Endothelial cell of umbilical vein (primary cell): Measurements from ENCODE around the gene GPAM. TPM values are rescaled to one million over a fixed set of nuclear protein-coding genes. Genes with fewer than 3 reads are reported as not detected.

Source experiments
- BruUV-seq: library from RNA; stranded (reverse); fragments of 400-500 nt; replicated peaks from 2 replicates; lab custom pipeline; 2021; lab: Mats Ljungman, UMichigan
- CTCF ChIA-PET: fragments of 300-600, 350-600 bp; sonication (Branson Sonifier 250); formaldehyde crosslinking; loops from one replicate; lab custom pipeline; 2021; ENCODE audit warnings: antibody characterized with exemption, inconsistent platforms; lab: Charles Lee
- POLR2A ChIA-PET: fragments of 300-600, 350-600 bp; sonication (Branson Sonifier 250); formaldehyde crosslinking; loops from one replicate; lab custom pipeline; 2021; ENCODE audit warnings: antibody characterized with exemption, inconsistent platforms; lab: Charles Lee
- DNase-seq: peaks from one replicate; pipeline ENCODE4 v3.0.0-alpha.2; 2011; ENCODE audit warnings: low read depth, low spot score
- FAIRE-seq: peaks from 2 replicates; lab custom pipeline; 2011; peaks lifted over from hg19 to GRCh38; lab: Jason Lieb, UNC
- H2AFZ ChIP-seq: 2 replicates; pipeline ENCODE4 v1.6.0; 2012; ENCODE audit warnings: low read depth, low read length, control low read depth, inconsistent platforms
- H3K27ac ChIP-seq: 2 replicates; pipeline ENCODE4 v1.5.1; 2011; ENCODE audit warnings: low read depth, mild to moderate bottlenecking, control low read depth, low read length, moderate library complexity; ENCODE audit not compliant: insufficient read depth
- H3K27me3 ChIP-seq, 2 experiments: 2 replicates each; pipeline versions ENCODE4 v1.6.0 to v1.6.1; 2011; ENCODE audit warnings: low read length in 2 of 2, mixed read lengths in 1 of 2; ENCODE audit not compliant: control insufficient read depth in 2 of 2, insufficient read depth in 2 of 2
- H3K36me3 ChIP-seq, 2 experiments: 2 replicates in 1 of 2; 3 replicates in 1 of 2; pipeline ENCODE4 v1.5.1; 2011; ENCODE audit warnings: low read length in 2 of 2, mild to moderate bottlenecking in 1 of 2, moderate library complexity in 1 of 2; ENCODE audit not compliant: control insufficient read depth in 2 of 2, insufficient read depth in 2 of 2; ENCODE audit errors: extremely low read depth in 1 of 2
- H3K4me1 ChIP-seq: 3 replicates; pipeline ENCODE4 v1.5.1; 2011; ENCODE audit warnings: mild to moderate bottlenecking, low read length; ENCODE audit not compliant: control insufficient read depth, insufficient read depth; ENCODE audit errors: extremely low read depth
- H3K4me2 ChIP-seq: 2 replicates; pipeline ENCODE4 v1.6.1; 2011; ENCODE audit warnings: low read length, control low read depth, mixed read lengths; ENCODE audit not compliant: insufficient read depth
- H3K4me3 ChIP-seq, 3 experiments: fragments of 200-600 bp in 1 of 3; sonication (generic), shearing (Covaris generic) in 1 of 3; replicated peaks in 1 of 3; 2 replicates each; pipeline ENCODE4 v1.5.1; 2011 to 2016; ENCODE audit warnings: control low read depth in 3 of 3, low read length in 3 of 3, mild to moderate bottlenecking in 2 of 3, inconsistent platforms in 1 of 3, low read depth in 1 of 3, moderate library complexity in 1 of 3; ENCODE audit not compliant: insufficient read depth in 1 of 3
- H3K79me2 ChIP-seq: 2 replicates; pipeline ENCODE4 v1.6.0; 2012; ENCODE audit warnings: low read length, inconsistent platforms; ENCODE audit not compliant: control insufficient read depth, insufficient read depth
- H3K9ac ChIP-seq: replicated peaks from 2 replicates; pipeline ENCODE3; 2011; ENCODE audit warnings: low read length, control low read depth; ENCODE audit not compliant: insufficient read depth; ENCODE audit errors: extremely low read depth
- H3K9me1 ChIP-seq: replicated peaks from 3 replicates; pipeline ENCODE4 v1.6.0; 2011; ENCODE audit warnings: mild to moderate bottlenecking, low read length; ENCODE audit not compliant: control insufficient read depth, insufficient read depth; ENCODE audit errors: extremely low read depth
- H3K9me3 ChIP-seq: replicated peaks from 2 replicates; pipeline ENCODE4 v1.5.1; 2012; ENCODE audit warnings: low read length, inconsistent platforms; ENCODE audit not compliant: control insufficient read depth, insufficient read depth
- H4K20me1 ChIP-seq: replicated peaks from 2 replicates; pipeline ENCODE3; 2011; ENCODE audit warnings: mild to moderate bottlenecking, low read length; ENCODE audit not compliant: control insufficient read depth, insufficient read depth; ENCODE audit errors: extremely low read depth
- EZH2 ChIP-seq: IDR thresholded peaks from 2 replicates; pipeline ENCODE4 v1.6.1; 2012; ENCODE audit warnings: borderline replicate concordance, low read depth, mild to moderate bottlenecking, moderate library complexity, low read length, inconsistent platforms; ENCODE audit not compliant: severe bottlenecking
- FOS ChIP-seq: IDR thresholded peaks from 2 replicates; pipeline ENCODE4 v1.6.1; 2011; ENCODE audit warnings: mild to moderate bottlenecking, low read length, moderate library complexity, borderline replicate concordance; ENCODE audit not compliant: insufficient read depth
- GATA2 ChIP-seq: IDR thresholded peaks from 2 replicates; pipeline ENCODE4 v1.7.0; 2011; ENCODE audit warnings: low read depth, mild to moderate bottlenecking, moderate library complexity, mixed read lengths, low read length; ENCODE audit not compliant: insufficient read length, insufficient read depth
- JUN ChIP-seq: IDR thresholded peaks from 2 replicates; pipeline ENCODE4 v1.6.1; 2011; ENCODE audit warnings: borderline replicate concordance, low read depth; ENCODE audit not compliant: insufficient read length, insufficient read depth
- POLR2A ChIP-seq: IDR thresholded peaks from 2 replicates; pipeline ENCODE4 v1.6.1; 2012; ENCODE audit warnings: low read depth, mild to moderate bottlenecking, control low read depth, low read length
- dilution Hi-C: fragments of 300-500 bp; cut with MboI; formaldehyde crosslinking; loops from one replicate; pipeline ENCODE4 v1.15.0; 2019; ENCODE audit warnings: low sequenced_read_pairs; ENCODE audit not compliant: extremely low pct_ligation_motif_present
- intact Hi-C: fragments of 100-400 bp; cut with micrococcal nuclease; formaldehyde crosslinking; loops from one replicate; pipeline ENCODE4 v1.10.0; 2022
- polyA plus RNA-seq, 4 experiments: library from polyadenylated mRNA; depleted of rRNA in 3 of 4; stranded (reverse) in 3 of 4; unstranded in 1 of 4; fragments of >200 nt; gene quantifications; 2 replicates each; pipeline versions ENCODE4 v1.2.1 to v1.2.3, GENCODE V29; 2011 to 2012; ENCODE audit warnings: missing spikeins in 1 of 4
- total RNA-seq: library from RNA; stranded (reverse); gene quantifications from 2 replicates; pipeline ENCODE4 v1.2.3, GENCODE V29; 2021
- TF ChIP-seq, protein P1 (sequence below), 2 donors: IDR thresholded peaks; 1 replicate in 1 of 2; 2 replicates in 1 of 2; pipeline ENCODE4 v1.5.1; 2011; ENCODE audit warnings: low read length in 2 of 2, mild to moderate bottlenecking in 2 of 2, moderate library complexity in 2 of 2, control low read depth in 1 of 2, inconsistent platforms in 1 of 2, low read depth in 1 of 2; ENCODE audit not compliant: insufficient read depth in 1 of 2; ENCODE audit errors: extremely low read depth in 1 of 2
- TF ChIP-seq, protein P2 (sequence below): IDR thresholded peaks from 2 replicates; pipeline ENCODE4 v1.6.1; 2011; ENCODE audit not compliant: insufficient read depth, insufficient read length

GPAM gene
- total and polyA plus RNA-seq, 2 donors (not counting 3 experiments of a cell fraction or from before 2014, with no cell fraction given): 3.4 to 9.7 TPM

DNA sequence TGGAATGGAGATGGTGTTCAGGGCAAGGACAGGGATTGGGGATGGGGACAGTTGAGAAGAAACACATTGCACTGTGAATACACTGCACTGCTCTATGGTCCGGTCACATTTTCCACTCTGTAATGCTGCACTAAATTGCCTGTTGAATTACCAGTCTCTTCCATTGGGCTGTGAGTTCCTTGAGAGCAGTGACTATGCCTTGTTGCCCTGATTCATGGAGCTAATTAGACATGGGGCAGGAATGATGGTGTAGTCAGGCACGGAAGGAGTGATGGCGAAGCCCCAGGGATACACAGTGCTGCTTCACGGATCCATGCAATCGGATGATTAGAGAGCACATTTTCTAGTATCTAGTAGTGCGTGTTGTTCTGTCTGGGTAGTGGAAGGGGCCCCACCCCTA, 25.4 kb upstream of the GPAM start:
- Histone ChIP-seq H3K27me3 (no peaks in the 10 kb centered on the region), H3K9me3 (no peaks in the 10 kb centered on the region), H3K36me3 (no peaks in the 10 kb centered on the region), H3K27ac (no peak overlapping the region), H3K79me2 (no peaks in the 10 kb centered on the region), H3K4me2 (no peak overlapping the region), H4K20me1 (no peaks in the 10 kb centered on the region), H3K4me3 (no peak overlapping the region), H3K9me1 (no peaks in the 10 kb centered on the region), H2AFZ (no peak overlapping the region), H3K4me1 (no peaks in the 10 kb centered on the region), H3K9ac (no peak overlapping the region)
- DNase-seq (no peak), FAIRE-seq (no peak)
- ChIA-PET POLR2A (no interaction called here), CTCF (no interaction called here)
- no peak for TF ChIP-seq JUN
- no peak for TF ChIP-seq POLR2A
- TF ChIP-seq EZH2: no peak
- no peak for TF ChIP-seq FOS
- TF ChIP-seq, protein P1, sequence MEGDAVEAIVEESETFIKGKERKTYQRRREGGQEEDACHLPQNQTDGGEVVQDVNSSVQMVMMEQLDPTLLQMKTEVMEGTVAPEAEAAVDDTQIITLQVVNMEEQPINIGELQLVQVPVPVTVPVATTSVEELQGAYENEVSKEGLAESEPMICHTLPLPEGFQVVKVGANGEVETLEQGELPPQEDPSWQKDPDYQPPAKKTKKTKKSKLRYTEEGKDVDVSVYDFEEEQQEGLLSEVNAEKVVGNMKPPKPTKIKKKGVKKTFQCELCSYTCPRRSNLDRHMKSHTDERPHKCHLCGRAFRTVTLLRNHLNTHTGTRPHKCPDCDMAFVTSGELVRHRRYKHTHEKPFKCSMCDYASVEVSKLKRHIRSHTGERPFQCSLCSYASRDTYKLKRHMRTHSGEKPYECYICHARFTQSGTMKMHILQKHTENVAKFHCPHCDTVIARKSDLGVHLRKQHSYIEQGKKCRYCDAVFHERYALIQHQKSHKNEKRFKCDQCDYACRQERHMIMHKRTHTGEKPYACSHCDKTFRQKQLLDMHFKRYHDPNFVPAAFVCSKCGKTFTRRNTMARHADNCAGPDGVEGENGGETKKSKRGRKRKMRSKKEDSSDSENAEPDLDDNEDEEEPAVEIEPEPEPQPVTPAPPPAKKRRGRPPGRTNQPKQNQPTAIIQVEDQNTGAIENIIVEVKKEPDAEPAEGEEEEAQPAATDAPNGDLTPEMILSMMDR (IDR thresholded peaks at IDR 0.05; ENCODE audit: extremely low read depth in 1 of 2, insufficient read depth in 1 of 2, low read depth in 1 of 2, low read length in 2 of 2): no peak
- TF ChIP-seq GATA2: no peak
- TF ChIP-seq, protein P2, sequence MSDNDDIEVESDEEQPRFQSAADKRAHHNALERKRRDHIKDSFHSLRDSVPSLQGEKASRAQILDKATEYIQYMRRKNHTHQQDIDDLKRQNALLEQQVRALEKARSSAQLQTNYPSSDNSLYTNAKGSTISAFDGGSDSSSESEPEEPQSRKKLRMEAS: no peak
- dilution Hi-C loops (no loop called here), intact Hi-C loops (no loop called here)
- BruUV-seq: no TSS peak
